GM19397 (cell line): ENCODE data around the gene PTCD2.
A peak's percentile ranks its signal among the peaks of the same experiment; 100 is the strongest.
"Not testable (repeated sequence)": the region's sequence is repeated elsewhere in the genome, so short reads cannot be mapped to it uniquely, and the experiment has no call there.

Source experiments
- ATAC-seq: cut with Tn5 transposase; IDR thresholded peaks from one replicate; pipeline ENCODE4 v1.9.1; 2021; ENCODE audit warnings: mild to moderate bottlenecking, moderate library complexity; ENCODE audit not compliant: unreplicated experiment

PTCD2 gene

GRCh38 chr5:72295539-72295938, 24.6 kb upstream of the PTCD2 start:
- ATAC-seq = no peak

DNA sequence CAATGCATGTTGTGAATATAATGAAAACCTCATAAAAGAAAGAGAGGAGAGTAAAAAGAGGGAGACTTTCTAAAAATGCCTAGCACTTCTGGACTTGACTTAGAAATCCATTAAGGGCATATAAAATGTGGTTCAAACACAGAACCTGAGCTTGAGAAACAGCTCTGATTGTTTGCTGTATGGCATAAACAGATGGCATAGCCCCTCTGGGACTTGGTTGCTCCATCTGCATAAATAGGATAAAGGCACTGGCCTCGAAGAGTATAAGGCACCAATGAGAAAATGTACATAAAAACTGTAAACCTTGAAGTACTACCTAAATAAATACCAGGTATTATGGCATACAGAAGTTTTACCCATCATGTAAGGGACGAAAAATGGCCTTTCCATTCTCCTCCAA, 23.9 kb upstream of the PTCD2 start:
- no peak for ATAC-seq

DNA sequence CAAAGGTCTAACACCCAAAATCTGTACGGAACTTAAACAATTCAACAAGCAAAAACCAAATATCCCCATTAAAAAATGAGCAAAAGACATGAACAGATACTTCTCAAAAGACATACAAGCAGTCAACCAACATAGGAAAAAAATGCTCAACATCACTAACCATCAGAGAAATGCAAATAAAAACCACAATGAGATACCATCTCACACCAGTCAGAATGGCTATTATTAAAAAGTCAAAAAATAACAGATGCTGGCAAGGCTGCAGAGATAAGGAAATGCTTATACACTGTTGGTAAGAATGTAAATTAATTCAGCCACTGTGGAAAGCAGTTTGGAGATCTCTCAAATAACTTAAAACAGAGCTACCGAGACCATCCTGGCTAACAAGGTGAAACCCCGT, 22.0 kb upstream of the PTCD2 start:
- ATAC-seq = not testable (repeated sequence)

GRCh38 chr5:72298711-72299110, 21.5 kb upstream of the PTCD2 start:
- ATAC-seq = no peak

DNA sequence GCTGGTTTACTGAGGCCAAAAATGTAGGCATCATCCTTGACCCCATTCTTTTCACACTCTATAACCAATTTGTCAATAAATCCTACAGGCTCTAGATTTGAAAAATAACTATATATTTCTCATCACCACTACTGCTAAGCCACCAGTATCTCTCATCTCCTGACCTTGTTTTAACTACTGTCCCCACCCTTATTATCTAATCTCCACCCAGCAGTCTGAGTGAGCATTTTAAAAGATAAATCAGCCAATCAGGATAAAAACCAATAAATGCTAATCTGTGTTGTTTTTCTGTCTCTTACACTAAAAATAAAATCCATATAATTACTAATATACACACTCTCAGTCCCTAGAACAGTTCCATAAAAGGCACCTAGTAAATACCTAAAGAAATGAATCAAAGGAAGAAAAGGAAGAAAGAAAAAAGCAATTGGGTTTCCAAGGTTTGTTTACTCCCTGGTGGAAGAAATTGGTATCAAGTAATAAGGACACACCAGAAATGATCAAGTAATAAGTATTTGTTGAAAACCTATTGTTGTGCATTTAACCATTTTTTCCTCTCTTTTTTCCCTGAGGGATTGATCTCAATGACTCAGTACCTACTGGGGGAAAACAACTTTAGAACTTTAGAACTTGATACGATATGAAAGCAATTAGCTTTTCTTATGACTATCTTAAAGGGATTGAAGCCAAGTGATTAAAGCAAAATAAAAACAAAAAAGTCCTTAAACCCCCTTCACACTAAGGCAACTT, 19.4 kb upstream of the PTCD2 start:
- ATAC-seq = no peak

DNA sequence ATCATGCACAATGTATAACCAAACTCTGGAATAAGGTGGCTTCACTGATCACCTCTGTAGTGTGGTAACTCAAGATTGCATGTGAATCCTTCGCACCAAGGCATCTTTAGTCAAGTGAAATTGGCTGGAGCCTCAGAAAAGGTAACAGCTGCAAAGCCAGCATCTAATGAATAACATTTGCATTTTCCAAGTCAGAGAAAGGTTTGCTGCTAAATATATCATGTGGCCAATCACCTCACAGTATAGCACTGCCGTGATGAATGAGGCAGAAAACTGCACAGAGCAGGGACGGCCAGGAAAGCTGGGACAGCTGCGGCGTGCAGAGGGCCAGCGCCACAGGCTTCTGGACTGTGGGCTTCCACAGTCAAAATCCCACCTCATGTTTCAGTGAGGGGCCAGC, 18.6 kb upstream of the PTCD2 start:
- ATAC-seq = peak; percentile 49

DNA sequence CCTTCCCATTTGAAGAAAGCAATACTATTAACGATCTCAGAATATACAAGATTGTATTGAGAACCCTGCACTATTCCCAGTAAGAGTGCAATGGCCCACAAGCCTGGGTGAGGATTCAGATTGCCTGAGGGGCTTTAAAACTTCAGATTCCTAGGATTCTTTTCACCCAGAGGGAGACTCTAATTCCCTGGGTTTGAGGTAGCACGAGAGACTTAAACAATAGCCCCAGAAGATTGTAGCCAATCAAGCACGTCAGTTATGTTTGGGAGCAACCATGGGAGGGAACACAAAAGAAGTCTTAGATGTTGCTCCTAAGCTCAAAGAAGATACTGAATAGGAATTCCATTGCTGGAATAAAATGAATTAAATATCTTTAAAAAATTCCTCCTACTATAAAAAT, 18.0 kb upstream of the PTCD2 start:
- no peak for ATAC-seq

GRCh38 chr5:72305194-72306142, 14.7 kb upstream of the PTCD2 start:
- no peak for ATAC-seq

GRCh38 chr5:72307573-72307967, 12.6 kb upstream of the PTCD2 start:
- ATAC-seq = no peak

GRCh38 chr5:72307968-72308852, 12.0 kb upstream of the PTCD2 start:
- peak; percentile 94 for ATAC-seq

- no peak for ATAC-seq
Observed at GRCh38 chr5:72308853-72309191, 11.4 kb upstream of the PTCD2 start.

- no peak for ATAC-seq
Observed at GRCh38 chr5:72313141-72313540, 7.0 kb upstream of the PTCD2 start.

DNA sequence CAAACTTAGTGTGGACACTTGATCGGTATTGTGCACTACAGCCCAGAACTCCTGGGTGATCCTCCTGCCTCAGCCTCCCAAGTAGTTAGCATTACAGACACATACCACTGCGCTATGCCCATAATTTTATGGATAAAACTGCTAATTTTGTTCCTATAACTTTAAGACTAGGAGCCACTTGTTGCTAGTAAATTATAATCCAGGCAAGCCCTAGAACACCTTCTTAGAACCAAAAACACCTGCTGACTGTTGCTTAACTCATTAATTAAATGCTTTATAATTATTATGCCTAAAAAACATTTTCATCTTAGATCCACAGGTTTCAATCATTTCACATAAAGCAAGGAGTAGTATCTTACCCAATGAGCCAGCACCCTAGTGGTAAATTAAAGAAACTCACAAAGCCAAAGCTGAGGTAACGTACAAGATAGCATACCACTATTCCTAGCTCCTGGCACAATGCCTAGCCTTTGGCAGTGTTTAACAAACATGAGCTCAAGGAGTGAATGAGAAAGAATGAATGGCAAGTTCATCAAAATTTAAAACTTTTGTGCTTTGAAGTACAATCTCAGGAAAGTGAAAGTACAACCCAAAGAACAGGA, 5.5 kb upstream of the PTCD2 start:
- no peak for ATAC-seq

DNA sequence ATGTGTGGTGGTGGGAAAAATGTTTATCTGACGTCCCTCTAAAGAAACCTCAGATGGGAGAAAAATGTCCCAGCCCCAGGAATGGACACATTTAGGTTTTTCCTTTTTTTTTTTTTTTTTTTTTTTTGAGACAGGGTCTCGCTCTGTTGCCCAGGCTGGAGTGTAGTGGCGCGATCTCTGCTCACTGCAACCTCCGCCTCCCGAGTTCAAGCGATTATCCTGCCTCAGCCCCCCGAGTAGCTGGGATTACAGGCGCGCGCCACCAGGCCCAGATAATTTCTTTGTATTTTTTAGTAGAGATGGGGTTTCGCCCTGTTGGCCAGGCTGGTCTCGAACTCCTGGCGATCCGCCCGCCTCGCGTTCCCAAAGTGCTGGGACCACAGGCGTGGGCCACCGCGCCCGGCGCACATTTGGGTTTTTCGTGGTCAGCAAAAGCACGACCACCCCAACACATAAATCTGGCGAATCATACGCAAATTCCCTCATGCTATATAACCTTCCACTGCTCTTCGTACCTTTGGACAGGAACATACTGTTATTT, 668 bp upstream of the PTCD2 start:
- ATAC-seq = not testable (repeated sequence)

DNA sequence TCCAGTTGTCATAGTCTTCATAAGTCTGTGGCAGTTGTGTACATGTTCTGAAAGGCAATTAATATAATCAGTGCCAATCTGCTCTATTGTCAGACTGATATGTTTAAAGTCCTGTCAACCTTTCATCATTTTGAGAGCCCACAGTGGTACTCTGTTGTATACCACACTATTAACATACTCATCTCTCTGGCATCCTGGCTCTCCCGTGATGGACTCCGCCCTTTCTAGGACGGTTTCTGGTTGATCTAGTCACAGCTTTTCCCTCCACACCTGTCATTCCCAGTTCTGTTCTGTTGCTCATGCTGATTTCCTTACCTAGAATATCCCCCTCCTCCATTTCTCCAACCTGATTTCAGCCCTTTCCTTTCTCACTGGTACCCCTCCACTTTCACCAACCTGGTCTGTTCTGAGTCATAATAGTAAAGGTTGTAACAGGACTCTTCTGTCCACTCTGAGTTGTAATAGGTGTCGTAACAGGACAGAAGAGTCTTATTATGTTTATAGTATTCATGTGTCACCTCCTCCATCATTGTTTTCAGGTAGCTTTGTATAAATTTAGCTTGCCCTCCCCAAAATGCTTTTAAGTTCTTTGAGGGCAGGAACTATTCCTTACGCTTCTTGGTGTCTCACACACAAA, 4.1 kb downstream of the PTCD2 start:
- ATAC-seq = no peak

DNA sequence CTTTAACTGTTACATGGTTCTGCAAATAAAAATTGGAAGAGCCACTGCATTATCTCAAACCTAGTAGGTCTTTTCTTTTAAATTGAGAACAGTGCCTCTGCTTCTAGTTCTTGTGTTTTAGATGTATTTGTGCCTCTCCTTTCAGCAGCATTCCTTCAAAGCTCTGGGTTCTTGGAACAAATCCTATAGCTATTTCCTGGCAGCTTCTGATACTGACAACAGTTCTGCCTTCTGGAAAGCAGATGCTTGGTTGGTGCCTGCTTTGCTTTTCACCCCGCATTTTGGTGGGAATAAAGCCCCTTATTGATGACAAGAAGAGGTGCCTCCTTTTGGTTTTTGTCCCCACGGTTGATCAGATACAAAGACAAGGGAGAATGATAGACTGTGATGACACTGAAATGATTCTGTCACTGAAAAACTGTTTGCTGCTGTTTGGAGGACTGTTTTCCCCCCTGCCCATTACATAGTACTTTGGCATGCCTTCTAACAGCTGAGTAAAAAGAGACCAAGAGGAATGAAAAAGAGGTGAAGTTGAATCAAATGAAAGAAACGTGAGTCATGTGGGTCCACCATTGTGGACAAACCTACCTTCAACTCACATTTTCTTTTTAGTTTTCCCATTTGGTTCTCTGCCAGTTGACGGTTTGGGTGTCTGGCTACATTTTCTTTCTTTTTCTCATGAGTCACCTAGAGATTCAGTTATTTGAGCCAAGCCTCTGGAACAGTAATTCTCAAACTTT, 5.6 kb downstream of the PTCD2 start:
- no peak for ATAC-seq

DNA sequence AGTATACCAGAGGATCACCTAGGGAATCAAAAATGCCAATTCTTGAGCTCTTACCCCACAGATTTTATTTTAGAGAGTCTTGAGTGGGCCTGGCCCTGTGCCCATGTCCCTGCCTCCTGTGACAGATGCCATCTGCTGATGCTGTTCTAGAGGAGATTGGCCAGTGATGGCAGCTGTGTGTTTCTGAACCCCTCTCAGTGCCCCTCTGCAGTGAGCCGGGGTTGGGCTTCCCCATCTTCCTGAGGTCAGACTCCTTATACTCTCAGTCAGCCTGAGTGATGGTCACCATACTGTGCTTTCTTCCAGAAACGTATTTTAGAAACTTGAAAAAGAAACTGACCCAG, 6.1 kb downstream of the PTCD2 start:
- no peak for ATAC-seq

DNA sequence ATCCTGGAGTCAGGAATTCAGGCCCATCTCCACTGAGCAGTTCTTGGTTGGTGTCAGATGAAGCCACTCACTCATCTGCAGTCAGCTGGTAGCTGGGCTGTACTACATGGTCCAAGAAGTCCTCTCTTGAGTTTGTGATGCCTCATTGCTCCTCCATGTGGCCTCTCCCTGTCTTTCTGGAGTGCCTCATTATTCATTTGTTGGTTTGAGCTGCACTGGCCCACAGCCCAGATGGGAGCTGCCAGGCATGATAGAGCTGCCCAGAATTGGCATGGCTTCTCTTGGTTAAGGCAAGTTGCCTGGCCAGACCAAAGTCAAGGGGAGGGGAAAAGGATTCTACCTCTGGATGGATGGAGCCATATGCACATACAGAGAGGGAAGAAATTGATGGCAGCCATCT, 8.0 kb downstream of the PTCD2 start:
- ATAC-seq = no peak

GRCh38 chr5:72330712-72331111, 10.5 kb downstream of the PTCD2 start:
- ATAC-seq = no peak

DNA sequence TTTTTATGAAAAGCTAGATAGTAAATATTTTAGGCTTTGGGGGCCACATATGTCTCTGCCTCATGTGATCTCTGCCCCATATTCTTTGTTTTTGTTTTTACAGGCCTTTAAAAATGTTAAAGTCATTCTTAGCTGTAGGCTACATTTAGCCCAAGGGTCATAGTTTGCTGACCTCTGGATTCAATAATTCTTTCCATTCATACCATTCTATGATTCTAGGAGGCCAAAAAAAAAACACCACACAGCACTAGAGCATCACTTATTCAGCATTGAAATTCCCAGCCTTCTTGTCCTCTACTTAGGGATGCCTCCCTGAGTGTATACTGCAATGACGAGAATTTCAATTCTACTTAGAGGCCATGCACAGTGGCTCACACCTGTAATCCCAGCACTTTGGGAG, 17.0 kb downstream of the PTCD2 start:
- no peak for ATAC-seq
